DND-41 (cell line): ENCODE data around the gene CANT1.

Experiments used
- ATAC-seq: fragments of 200-7000 bp; cut with Tn5 transposase; 3 replicates; pipeline ENCODE4 v1.9.1; 2021; ENCODE audit warnings: low read depth; ENCODE audit not compliant: insufficient read depth
- DNase-seq: peaks from one replicate; pipeline ENCODE4 v3.0.0-alpha.2; 2020
- H2AFZ ChIP-seq: 2 replicates; pipeline ENCODE4 v1.6.0; 2012; ENCODE audit warnings: low read depth, low read length
- H3K27ac ChIP-seq: 2 replicates; pipeline ENCODE4 v1.5.1; 2012; ENCODE audit warnings: low read length, inconsistent platforms
- H3K27me3 ChIP-seq: fragments of 200-600 bp; sonication (generic); 2 replicates; pipeline ENCODE4 v1.6.0; 2012; ENCODE audit warnings: low read length, mild to moderate bottlenecking, inconsistent platforms; ENCODE audit not compliant: insufficient read depth, poor library complexity
- H3K36me3 ChIP-seq: 2 replicates; pipeline ENCODE4 v1.5.1; 2012; ENCODE audit warnings: low read length, inconsistent platforms; ENCODE audit not compliant: insufficient read depth
- H3K4me1 ChIP-seq: 2 replicates; pipeline ENCODE4 v1.5.1; 2012; ENCODE audit warnings: mild to moderate bottlenecking, low read length; ENCODE audit not compliant: insufficient read depth
- H3K4me2 ChIP-seq: 2 replicates; pipeline ENCODE4 v1.6.0; 2012; ENCODE audit warnings: mild to moderate bottlenecking, moderate library complexity, low read length, inconsistent platforms; ENCODE audit not compliant: insufficient read depth
- H3K4me3 ChIP-seq, 2 experiments: fragments of 200-600 bp in 1 of 2; shearing (Covaris generic) in 1 of 2; 2 replicates each; pipeline ENCODE4 v1.5.1; 2012 to 2016; ENCODE audit warnings: inconsistent platforms in 2 of 2, low read length in 2 of 2, mild to moderate bottlenecking in 2 of 2, low read depth in 1 of 2, moderate library complexity in 1 of 2
- H3K79me2 ChIP-seq: 2 replicates; pipeline ENCODE4 v1.6.0; 2012; ENCODE audit warnings: low read length, inconsistent platforms; ENCODE audit not compliant: insufficient read depth
- H3K9ac ChIP-seq: 2 replicates; pipeline ENCODE4 v1.6.0; 2012; ENCODE audit warnings: low read depth, mild to moderate bottlenecking, inconsistent platforms, low read length, moderate library complexity
- H3K9me3 ChIP-seq: 2 replicates; pipeline ENCODE4 v1.5.1; 2012; ENCODE audit warnings: low read length, moderate library complexity, mild to moderate bottlenecking, inconsistent platforms; ENCODE audit not compliant: insufficient read depth, severe bottlenecking
- H4K20me1 ChIP-seq: 2 replicates; pipeline ENCODE4 v1.6.0; 2012; ENCODE audit warnings: low read length; ENCODE audit not compliant: insufficient read depth
- EZH2 ChIP-seq: IDR thresholded peaks from 3 replicates; pipeline ENCODE4 v1.6.1; 2012; ENCODE audit warnings: borderline replicate concordance, low read depth, mild to moderate bottlenecking, moderate library complexity, low read length, inconsistent platforms; ENCODE audit not compliant: severe bottlenecking
- TF ChIP-seq, protein P1 (sequence below): IDR thresholded peaks from 2 replicates; pipeline ENCODE4 v1.5.1; 2012; ENCODE audit warnings: borderline replicate concordance, low read length, moderate library complexity, mild to moderate bottlenecking; ENCODE audit not compliant: poor library complexity, severe bottlenecking; ENCODE audit errors: extremely low read depth

The CANT1 gene

DNA sequence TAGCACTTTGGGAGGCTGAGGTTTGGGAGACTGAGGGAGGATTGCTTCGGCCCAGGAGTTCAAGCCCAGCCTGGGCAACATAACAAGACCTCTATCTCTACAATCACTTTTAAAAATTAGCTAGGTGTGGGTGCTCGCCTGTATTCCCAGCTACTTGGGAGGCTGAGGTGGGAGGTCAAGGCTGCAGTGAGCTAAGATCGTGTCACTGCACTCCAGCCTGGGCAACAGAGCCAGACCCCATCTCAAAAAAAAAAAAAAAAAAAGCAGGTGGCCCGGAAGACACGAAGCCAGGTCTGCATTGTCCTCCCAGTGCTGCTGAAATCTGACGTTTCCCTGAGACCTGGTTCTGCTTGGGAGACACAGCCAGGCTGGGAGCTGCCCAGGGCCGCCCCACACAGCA, 65.5 kb downstream of the CANT1 start:
- Histone ChIP-seq H3K4me3 (no peak overlapping the region), H3K36me3 (no peaks in the 10 kb centered on the region), H3K27ac (no peak overlapping the region), H3K4me1 (no peaks in the 10 kb centered on the region), H3K9me3 (no peaks in the 10 kb centered on the region), H4K20me1 (no peaks in the 10 kb centered on the region), H3K9ac (no peak overlapping the region), H3K27me3 (no peaks in the 10 kb centered on the region), H3K4me2 (no peak overlapping the region), H3K79me2 (no peaks in the 10 kb centered on the region), H2AFZ (no peak overlapping the region)
- ATAC-seq (no peak), DNase-seq (no peak)
- TF ChIP-seq, protein P1, sequence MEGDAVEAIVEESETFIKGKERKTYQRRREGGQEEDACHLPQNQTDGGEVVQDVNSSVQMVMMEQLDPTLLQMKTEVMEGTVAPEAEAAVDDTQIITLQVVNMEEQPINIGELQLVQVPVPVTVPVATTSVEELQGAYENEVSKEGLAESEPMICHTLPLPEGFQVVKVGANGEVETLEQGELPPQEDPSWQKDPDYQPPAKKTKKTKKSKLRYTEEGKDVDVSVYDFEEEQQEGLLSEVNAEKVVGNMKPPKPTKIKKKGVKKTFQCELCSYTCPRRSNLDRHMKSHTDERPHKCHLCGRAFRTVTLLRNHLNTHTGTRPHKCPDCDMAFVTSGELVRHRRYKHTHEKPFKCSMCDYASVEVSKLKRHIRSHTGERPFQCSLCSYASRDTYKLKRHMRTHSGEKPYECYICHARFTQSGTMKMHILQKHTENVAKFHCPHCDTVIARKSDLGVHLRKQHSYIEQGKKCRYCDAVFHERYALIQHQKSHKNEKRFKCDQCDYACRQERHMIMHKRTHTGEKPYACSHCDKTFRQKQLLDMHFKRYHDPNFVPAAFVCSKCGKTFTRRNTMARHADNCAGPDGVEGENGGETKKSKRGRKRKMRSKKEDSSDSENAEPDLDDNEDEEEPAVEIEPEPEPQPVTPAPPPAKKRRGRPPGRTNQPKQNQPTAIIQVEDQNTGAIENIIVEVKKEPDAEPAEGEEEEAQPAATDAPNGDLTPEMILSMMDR = no peak
- TF ChIP-seq EZH2 = no peak
